SK-N-DZ (cell line): ENCODE results near the gene L3MBTL3.
"Not testable (repeated sequence)": the region's sequence is repeated elsewhere in the genome, so short reads cannot be mapped to it uniquely, and the experiment has no call there.

Experiments
- DNase-seq: peaks from one replicate; pipeline ENCODE4 v3.0.0-alpha.2; 2015; ENCODE audit warnings: low spot score

L3MBTL3 gene

DNA sequence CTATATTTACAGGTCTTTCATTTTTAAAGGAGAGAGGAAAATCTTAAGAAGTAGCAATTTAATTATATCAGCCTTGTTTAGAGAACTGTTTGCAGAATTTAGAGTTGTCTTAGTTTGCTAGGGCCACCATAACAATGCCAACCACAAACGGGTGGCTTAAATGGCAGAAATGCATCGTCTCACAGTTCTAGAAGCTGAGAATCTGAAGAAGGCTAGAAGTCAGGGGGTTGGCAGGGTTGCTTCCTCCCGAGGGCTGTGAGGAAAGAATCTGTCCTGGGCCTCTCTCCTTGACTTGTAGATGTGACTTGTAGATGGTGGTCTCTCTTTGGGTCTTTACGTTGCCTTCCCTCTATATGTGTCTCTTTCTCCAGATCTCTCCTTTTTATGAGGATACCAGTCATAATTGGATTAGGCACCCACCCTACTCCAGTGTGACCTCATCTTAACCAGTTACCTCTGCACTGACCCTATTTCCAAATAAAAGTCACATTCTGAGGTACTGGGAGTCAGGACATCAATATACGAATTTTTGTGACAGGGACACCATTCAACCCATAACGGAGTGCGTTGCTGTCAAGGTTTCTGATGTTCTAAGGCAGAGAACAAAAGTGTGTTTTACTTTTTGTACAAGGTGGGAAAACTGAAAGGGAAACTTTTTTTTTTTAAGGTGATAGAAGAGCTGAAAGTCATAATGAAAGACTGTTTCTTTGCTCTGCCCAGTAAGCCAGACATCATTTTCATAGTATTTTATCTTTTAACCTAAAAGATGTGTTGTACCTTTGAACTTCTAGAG, 119.9 kb downstream of the L3MBTL3 start:
- DNase-seq, result no peak

DNA sequence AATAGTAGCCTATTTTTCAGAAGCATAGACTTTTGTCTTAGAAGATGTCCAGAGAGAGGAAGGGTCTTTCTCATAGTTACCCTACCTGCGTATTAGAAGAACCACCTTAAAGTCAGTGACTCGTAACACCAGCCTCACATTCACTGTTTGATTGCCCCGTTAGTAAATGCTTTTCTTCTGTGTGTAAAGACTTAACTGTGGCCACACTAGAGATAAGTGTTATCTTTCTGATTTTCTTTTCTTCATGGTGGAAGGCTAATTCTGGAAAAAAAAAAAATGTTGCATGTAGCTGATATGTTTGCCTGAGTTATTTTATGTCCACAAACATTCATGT, 120.5 kb downstream of the L3MBTL3 start:
- DNase-seq, result no peak

DNA sequence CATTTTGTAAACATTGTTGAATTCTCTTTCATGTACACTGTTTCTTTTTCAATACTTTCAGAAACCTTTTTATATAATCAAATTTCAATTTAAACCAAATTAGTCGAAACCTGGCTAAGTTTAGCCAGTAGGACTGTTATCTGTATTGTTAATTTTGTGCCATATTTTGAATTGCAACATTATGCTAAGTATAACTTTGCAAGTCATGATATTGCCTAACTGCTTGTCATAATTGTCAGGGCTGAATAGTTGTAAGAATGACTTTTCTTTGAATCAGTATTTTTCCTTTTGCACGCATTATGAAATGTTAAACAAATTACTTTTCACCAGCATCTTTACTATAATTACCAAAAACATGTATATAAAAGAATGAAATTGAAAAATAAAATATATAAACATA, 121.7 kb downstream of the L3MBTL3 start:
- DNase-seq, result no peak

- DNase-seq, result no peak
Measured at GRCh38 chr6:130143709-130144108, 125.3 kb downstream of the L3MBTL3 start.

- DNase-seq, result no peak
Measured at GRCh38 chr6:130147111-130147510, 128.7 kb downstream of the L3MBTL3 start.

GRCh38 chr6:130148181-130148580, 129.8 kb downstream of the L3MBTL3 start:
- no peak for DNase-seq

DNA sequence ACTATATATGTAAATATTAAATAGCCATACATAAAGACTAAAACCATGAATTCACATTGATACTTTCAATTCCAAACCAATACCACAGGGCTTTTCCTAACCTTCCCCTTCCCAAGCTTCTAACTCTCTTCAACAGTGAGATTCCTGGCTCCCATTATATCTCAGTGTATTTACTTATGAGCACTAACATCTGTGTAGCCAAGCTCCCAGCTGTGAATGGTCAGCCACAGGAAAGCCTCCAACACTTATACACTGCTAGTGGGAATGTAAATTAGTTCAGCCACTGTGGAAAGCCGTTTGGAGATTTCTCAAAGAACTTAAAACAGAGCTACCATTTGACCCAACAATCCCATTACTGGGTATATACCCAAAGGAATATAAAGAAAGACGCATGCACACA, 130.6 kb downstream of the L3MBTL3 start:
- not testable (repeated sequence) for DNase-seq

DNA sequence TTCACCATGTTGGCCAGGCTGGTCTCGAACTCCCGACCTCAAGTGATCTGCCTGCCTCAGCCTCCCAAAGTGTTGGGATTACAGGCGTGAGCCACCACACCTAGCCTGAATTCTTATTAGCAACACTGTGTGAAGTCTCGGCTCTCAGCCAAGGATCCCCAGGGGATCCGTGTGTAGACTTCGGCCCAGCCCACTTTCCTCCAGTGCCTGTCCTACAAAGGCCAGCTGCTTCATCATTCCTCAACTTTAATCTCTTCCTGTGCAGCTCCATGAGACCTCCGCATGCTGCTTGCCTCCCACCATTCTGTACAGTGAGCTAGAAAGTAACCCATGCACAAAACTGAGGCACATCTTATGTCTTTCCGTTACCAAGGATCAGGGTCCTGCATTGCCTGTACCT, 132.5 kb downstream of the L3MBTL3 start:
- no peak for DNase-seq

DNA sequence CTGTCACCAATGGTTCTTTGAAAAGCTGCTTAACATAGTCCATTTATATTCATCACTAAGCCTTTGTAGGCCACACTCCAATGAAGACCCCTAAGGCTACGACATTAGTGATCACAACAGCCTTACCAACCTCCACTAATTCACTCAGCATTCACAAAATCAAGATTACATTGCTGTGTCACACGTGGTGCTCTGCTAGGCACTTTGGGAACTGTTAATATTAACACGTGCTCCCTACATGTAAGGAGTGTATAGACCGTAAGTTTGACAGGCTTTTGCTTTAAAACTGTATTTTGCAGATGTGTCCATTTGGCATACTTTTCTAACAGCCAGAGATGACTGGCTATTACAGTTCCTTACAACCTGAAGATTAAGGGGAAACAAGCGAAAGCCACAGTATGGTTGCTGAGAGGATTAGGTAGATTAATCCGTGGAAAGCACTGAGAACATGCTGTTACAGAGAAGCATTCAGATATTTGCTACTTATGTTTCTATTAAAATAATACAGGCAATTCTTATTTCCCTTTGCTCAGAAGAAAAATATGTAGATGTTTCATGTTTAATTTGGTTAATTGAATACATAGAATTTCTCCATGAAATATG, 134.6 kb downstream of the L3MBTL3 start:
- DNase-seq, result no peak

GRCh38 chr6:130156908-130157307, 138.5 kb downstream of the L3MBTL3 start:
- no peak for DNase-seq

- DNase-seq, result no peak
Measured at GRCh38 chr6:130158056-130158455, 139.7 kb downstream of the L3MBTL3 start.

DNA sequence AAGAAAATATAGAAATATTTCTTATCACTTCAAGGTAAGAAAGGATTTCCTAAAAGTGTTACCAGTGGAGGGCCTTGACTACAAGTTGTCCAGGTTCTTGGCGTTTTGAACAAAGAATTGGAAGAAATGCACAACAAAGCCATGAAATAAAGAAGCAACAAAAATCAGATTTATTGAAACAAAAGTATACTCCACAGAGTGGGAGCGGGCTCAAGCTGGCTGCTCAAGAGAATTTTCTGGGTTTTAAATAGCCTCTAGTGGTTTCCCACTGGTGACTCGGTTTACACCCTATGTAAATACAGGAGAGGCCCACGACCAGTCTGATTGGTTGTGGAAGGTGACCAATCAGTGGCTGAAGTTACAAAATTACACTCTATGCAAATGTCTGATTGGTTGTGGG, 140.2 kb downstream of the L3MBTL3 start:
- DNase-seq, result no peak

DNA sequence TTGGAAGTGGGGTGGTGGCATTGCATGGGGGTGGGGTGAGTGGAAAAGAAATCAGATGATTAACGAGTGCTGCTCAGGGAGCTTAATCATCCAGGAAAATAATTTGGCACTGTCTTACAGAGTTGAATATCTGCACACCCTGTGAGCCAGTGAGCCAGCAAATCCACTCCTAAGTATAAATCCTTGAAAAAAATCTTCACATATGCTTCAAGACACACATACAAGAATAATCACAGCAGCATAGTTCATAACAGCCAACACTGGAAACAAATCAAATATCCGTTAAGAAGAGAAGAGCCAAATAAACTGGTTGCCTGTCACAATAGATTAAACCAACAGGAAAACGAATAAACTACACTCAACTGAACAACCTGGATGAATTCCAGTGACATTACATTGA, 141.6 kb downstream of the L3MBTL3 start:
- DNase-seq, result no peak

- DNase-seq, result no peak
Measured at GRCh38 chr6:130161683-130162404, 143.5 kb downstream of the L3MBTL3 start.

DNA sequence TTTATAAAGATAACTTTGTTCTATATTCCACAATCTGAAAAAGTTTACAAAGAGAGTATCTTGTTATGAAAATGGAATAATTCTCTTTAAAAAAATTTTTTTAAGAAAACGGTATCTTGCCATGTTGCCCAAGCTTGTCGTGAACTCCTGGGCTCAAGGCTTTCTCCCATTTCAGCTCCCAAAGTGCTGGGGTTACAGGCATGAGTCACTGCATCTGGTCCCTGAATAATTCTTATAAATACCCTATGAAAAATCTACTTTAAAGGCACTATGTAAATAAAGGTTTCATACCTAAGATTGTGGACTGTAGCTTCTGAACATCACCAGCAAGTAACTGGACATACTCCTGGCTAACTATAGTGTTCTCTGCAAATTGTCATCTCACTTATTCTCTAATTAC, 144.0 kb downstream of the L3MBTL3 start:
- no peak for DNase-seq

- no peak for DNase-seq
Measured at GRCh38 chr6:130163266-130163665, 144.9 kb downstream of the L3MBTL3 start.

DNA sequence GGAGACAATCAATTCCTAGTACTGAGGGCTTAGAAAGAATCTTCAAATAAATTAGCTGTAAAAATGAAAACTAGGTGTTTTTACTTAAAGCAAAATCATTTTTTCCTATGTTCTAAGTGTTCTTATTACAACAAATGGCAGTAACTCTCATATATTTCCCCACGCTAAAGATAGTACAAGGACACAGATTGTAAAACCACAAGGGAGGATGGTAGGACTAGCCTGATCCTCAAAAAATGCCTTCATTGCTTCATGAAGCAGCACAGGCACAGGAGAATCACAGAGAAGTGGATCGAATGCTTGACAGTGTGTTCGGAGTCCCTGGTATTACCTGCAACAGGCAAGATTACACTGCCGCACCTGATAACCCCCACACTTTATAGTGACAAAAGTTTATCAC, 145.9 kb downstream of the L3MBTL3 start:
- DNase-seq, result no peak

DNA sequence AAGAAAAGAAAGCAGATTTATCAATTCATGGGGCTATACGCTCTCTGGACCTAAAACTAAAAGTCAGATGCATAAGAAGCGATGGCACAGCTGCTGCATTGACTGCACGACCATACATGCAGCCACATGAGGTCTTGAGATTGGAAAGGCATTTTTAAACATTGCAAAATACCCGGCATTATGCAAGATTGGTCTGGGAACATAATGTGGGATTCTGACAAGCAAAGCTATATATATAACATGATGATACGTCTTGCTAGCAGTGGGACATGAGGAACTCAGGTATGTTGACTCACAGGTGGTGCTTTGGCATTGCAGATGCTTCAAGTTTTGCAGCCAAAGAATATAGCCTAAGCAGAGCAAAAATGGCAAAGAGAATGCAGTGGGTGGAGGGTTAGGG, 149.3 kb downstream of the L3MBTL3 start:
- no peak for DNase-seq

DNA sequence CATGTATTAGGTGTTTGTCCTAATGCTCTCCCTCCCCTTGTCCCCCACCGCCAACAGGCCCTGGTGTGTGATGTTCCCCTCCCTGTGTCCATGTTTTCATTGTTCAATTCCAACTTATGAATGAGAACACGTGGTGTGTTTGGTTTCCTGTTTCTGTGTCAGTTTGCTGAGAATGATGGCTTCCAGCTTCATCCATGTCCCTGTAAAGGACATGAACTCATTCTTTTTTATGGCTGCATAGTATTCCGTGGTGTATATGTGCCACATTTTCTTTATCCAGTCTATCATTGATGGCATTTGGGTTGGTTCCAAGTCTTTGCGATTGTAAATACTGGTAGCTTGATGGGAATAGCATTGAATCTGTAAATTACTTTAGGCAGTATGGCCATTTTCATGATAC, 151.8 kb downstream of the L3MBTL3 start:
- not testable (repeated sequence) for DNase-seq

DNA sequence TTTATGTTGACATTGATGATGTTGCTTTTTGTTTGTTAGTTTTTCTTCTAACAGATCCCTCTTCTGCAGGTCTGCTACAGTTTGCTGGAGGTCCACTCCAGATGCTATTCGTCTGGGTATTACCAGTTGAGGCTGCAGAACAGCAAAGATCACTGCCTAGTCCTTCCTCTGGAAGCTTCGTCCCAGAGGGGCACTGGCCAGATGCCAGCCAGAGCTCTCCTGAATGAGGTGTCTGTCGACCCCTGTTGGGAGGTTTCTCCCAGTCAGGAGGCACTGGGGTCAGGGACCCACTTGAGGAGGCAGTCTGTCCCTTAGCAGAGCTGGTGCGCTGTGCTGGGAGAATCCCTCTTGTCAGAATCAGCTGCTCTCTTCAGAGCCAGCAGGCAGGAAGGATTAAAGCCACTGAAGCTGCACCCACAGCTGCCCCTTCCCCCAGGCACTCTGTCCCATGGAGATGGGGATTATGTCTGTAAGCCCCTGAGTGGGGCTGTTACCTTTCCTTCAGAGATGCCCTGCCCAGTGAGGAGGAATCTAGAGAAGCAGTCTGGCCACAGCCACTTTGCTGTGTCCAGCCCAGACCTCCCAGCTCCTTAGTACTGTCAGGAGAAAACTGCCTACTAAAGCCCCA, 155.1 kb downstream of the L3MBTL3 start:
- DNase-seq, result not testable (repeated sequence)

DNA sequence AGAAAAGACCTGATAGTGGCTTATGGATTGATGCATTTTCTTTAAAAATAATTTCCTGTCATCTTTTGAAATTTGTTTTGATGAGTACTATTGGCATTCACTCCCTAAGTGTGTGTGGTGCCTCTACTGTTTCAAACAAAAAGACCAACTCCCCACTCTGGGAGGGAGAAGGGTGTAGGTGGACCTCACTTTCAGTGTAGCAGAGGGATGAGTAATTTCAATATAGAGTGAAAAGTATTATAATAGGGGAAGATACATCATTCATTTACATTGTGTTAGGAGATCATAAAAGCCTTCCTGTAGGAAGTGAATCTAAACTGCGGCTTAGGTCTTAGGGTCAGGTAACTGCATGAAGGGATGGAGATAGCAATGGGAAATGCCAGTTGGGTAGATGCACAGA, 158.0 kb downstream of the L3MBTL3 start:
- no peak for DNase-seq

GRCh38 chr6:130178692-130179091, 160.3 kb downstream of the L3MBTL3 start:
- DNase-seq, result no peak
